Measurements from ENCODE around the gene INTS3. TPM values are rescaled to one million over a fixed set of nuclear protein-coding genes. Genes with fewer than 3 reads are reported as not detected.

The INTS3 gene
- total RNA-seq, 1 donor from 2014 or later: 34.3 TPM

DNA sequence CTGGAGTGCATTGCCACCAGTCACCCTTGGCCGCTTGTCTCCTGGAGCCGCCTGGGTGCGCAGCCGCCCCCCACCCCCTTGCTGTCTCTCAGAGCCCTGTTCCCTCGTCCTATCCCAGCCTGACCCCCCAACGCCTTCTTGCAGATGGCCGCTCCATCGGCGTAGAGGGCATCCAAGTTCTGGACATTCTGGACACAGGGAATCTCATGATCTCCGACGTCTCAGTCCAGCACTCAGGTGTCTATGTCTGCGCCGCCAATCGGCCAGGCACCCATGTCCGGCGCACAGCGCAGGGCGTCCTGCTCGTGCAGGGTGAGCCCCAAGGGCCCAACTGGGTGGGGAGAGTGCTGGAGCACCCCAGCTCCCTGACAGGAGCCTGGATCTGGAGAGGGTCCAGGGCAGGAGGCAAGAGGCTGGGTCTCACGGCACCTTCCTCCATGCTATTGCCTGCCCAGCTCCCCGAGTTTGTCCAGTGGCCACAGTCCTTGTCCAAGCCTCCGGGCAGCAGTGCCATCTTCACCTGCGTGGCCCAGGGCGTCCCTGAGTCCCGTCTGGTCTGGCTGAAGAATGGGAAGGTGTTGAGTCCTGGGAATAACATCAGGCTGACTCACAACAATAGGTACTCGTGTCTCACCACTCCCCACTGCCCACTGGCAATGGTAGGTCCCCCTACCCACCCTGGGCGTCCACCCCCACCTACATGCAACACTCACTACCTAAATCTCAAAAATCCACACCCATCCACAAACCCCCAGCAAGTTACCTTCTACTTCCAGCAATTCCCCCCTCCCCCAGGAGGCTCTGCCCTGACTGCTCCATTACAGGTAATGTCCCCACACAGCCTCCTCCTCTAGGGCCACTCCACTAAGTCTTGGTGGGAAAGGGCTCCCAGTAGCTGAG lies 72.0 kb downstream of the INTS3 start:
- TF ChIP-seq CTCF (IDR thresholded peaks at IDR 0.05; ENCODE audit: borderline replicate concordance): no peak
- no peak for DNase-seq
- Histone ChIP-seq H3K27me3 (ENCODE audit: low read depth) (no peaks in the 10 kb centered on the region), H3K27ac (replicated peaks) (no peak overlapping the region), H3K4me3 (no peak overlapping the region), H3K4me1 (peaks cover 27% of the 10 kb centered on the region), H3K36me3 (no peaks in the 10 kb centered on the region), H3K9me3 (replicated peaks) (no peaks in the 10 kb centered on the region)
- intact Hi-C loops (cut with micrococcal nuclease): loop anchor here (10.0 kb wide), 1 partner anchor 185 kb away; the partner anchor contains the start of gene RAB13

- H3K36me3 ChIP-seq: no peaks in the 10 kb centered on the region
- no peak for TF ChIP-seq CTCF (IDR thresholded peaks at IDR 0.05; ENCODE audit: borderline replicate concordance)
- H3K27ac ChIP-seq (replicated peaks): no peak overlapping the region
- H3K9me3 ChIP-seq (replicated peaks): no peaks in the 10 kb centered on the region
- DNase-seq: no peak
- intact Hi-C loops (cut with micrococcal nuclease): no loop called here
- H3K27me3 ChIP-seq (ENCODE audit: low read depth): no peaks in the 10 kb centered on the region
- no peak overlapping the region for H3K4me3 ChIP-seq
- peaks cover 34% of the 10 kb centered on the region for H3K4me1 ChIP-seq
Observed at GRCh38 chr1:153800516-153800915, 72.7 kb downstream of the INTS3 start.

GRCh38 chr1:153801028-153801625 lies 73.3 kb downstream of the INTS3 start:
- no peak overlapping the region for H3K27ac ChIP-seq (replicated peaks)
- no peak overlapping the region for H3K4me3 ChIP-seq
- no peak for DNase-seq
- H3K4me1 ChIP-seq: peaks cover 40% of the 10 kb centered on the region
- intact Hi-C loops (cut with micrococcal nuclease): no loop called here
- H3K27me3 ChIP-seq (ENCODE audit: low read depth): no peaks in the 10 kb centered on the region
- H3K9me3 ChIP-seq (replicated peaks): no peaks in the 10 kb centered on the region
- no peaks in the 10 kb centered on the region for H3K36me3 ChIP-seq
- no peak for TF ChIP-seq CTCF (IDR thresholded peaks at IDR 0.05; ENCODE audit: borderline replicate concordance)

DNA sequence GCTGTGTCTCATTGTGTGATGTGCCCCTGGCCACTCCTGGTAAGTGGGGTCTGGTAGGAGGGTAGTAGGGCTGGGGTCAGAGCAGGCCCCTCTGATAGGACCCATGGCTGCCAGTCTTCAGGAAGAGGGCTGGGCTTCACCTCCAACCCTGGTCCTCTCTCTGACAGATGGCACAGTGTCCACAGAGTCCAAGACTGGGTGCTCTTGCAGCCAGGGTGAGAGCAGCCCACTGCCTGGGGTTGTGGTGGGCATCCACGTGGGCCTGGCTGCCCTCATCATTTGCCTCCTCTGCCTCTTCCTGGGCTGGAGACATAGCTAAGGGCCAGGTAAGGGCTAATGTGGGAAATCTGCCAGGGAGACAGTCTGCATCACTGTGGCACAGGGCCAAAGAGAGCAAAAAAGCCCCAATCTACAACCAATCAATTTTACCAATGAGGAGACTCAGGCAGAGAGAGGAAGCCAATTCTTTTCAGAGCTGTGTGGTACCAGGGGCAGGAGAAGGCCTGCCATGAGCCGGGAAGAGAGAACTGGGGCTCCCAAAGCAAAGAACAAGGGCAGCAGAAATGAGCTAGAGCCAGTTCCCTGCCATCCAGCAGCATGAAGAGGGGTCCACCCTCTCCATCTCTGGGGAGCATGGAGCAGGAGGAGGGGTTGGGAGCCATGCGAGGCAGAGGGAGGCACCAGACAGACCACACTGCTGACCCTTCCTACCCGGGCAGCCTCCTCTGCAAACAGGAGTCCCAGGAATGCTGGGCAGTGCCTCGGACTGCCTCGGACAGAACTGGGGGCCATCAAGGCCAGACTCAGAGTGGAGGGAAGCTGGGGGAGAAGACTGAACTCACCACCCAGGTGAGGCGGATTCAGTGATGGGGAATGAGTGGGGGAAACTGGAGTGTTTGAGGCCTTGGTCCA lies 74.2 kb downstream of the INTS3 start:
- no peaks in the 10 kb centered on the region for H3K27me3 ChIP-seq (ENCODE audit: low read depth)
- H3K4me1 ChIP-seq: peaks cover 42% of the 10 kb centered on the region
- intact Hi-C loops (cut with micrococcal nuclease): no loop called here
- DNase-seq: no peak
- no peaks in the 10 kb centered on the region for H3K36me3 ChIP-seq
- no peak overlapping the region for H3K4me3 ChIP-seq
- no peak overlapping the region for H3K27ac ChIP-seq (replicated peaks)
- no peaks in the 10 kb centered on the region for H3K9me3 ChIP-seq (replicated peaks)
- TF ChIP-seq CTCF (IDR thresholded peaks at IDR 0.05; ENCODE audit: borderline replicate concordance): no peak

- Histone ChIP-seq H3K4me1 (peaks cover 42% of the 10 kb centered on the region), H3K9me3 (replicated peaks) (no peaks in the 10 kb centered on the region), H3K27ac (replicated peaks) (peak overlapping the region; percentile 84), H3K36me3 (peaks cover 10% of the 10 kb centered on the region), H3K4me3 (no peak overlapping the region), H3K27me3 (ENCODE audit: low read depth) (no peaks in the 10 kb centered on the region)
- DNase-seq: no peak
- intact Hi-C loops (cut with micrococcal nuclease): no loop called here
- no peak for TF ChIP-seq CTCF (IDR thresholded peaks at IDR 0.05; ENCODE audit: borderline replicate concordance)
Observed at GRCh38 chr1:153803470-153804056, 75.7 kb downstream of the INTS3 start.
